HG03571 (cell line): ENCODE measurements around the gene IDH3B.
A peak's percentile ranks its signal among the peaks of the same experiment; 100 is the strongest.

Experiments used
- ATAC-seq: cut with Tn5 transposase; IDR thresholded peaks from one replicate; pipeline ENCODE4 v1.9.1; 2021; ENCODE audit not compliant: unreplicated experiment

The IDH3B gene

DNA sequence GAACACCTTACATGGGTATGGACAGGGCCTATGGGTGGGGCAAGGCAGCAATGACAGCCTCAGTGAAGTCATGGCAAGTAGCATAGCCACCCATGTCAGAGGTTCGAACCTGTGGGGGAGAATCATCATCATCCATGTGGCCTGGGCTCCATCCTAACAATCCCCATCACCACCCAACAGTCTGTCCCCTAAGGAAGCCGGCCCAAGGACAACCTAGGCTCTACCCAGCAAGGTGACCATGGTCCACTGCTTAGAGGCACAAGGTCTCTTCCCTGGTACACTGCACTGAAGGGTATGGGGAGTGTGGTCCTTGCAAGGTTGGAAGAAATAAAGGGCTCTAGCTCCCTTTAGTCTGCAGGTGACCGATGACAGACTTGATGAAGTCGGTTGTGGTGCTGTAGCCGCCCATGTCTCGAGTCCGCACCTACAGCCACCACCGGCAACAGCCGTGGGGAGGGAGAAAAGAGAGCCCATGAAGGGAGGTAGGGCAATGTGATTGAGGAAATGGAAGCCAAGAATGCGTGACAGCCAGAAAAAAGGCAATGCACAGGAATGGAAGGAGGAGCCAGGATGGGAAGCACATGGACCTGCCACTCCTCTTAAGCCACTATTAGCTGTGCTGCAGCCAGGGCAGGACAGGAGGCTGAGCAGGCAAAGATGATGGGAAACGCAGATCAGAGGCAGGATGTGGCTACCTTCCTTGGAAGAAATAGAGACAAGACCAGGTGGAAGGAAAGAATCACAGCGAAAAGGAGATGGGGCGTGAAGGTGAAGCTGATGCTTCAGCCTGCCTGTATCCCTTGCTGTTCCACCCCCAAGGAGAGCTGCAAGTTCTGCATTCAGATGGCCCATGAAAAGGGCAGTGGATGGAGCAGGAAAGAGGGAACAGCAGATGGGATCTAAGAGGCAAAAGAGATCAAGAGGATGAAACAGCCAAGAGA, 5.3 kb downstream of the IDH3B start:
- no peak for ATAC-seq

DNA sequence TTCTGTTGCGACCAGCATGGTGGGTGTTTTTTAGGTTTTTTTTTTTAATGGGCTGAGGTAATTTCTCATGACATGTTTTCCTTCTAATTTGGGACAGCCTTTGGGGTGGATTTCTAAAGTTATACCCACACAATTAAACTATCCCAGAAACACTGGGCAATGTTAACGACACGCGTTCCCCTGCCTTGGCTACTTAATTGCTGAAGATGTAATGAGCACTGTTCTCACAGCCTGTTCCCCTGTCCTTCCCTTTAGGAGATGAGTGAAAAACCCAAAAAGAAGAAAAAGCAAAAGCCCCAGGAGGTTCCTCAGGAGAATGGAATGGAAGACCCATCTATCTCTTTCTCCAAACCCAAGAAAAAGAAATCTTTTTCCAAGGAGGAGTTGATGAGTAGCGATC, 6.3 kb downstream of the IDH3B start:
- no peak for ATAC-seq

DNA sequence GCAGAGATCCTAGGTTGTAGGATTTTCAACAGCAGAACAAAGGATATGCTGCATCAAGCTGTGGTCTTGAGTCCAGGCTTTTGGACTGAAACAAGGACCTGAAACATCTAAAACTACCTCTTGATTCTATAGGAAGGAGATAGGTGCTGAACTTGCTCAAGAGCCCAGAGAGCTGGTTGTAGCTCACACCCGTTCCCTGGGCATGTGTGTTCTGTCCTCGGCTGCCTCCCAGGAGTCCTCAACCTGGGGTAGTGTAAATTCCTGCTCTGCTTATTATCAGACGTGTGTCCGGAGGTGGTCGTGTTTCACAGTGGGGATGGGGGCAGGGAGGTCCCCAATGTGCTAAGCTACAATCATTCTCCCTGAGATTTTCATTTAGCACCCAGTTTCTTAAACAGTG, 6.8 kb downstream of the IDH3B start:
- no peak for ATAC-seq

DNA sequence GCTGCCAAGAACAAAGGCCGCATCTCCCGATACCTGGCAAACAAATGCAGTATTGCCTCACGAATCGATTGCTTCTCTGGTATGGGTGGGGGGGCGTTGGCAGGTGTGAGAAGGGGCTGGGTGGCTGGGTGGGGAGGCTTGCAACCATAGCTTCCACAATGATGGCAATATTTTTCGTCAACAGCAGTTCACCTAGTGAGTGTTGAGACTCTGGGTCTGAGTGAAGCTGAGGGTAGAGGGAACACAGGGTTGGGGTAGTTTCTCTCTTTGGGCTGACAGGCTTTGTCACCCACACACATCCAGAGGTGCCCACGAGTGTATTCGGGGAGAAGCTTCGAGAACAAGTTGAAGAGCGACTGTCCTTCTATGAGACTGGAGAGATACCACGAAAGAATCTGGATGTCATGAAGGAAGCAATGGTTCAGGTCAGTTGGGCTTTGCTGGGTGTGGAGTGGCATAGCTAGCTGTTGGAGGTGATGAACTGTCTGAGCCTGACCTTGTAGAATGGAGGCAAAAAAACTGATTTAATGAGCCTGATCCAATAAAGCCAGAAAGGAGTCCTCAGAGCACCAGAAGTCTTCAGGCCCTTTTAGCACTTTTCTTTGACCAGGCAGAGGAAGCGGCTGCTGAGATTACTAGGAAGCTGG, 7.4 kb downstream of the IDH3B start:
- ATAC-seq = no peak

DNA sequence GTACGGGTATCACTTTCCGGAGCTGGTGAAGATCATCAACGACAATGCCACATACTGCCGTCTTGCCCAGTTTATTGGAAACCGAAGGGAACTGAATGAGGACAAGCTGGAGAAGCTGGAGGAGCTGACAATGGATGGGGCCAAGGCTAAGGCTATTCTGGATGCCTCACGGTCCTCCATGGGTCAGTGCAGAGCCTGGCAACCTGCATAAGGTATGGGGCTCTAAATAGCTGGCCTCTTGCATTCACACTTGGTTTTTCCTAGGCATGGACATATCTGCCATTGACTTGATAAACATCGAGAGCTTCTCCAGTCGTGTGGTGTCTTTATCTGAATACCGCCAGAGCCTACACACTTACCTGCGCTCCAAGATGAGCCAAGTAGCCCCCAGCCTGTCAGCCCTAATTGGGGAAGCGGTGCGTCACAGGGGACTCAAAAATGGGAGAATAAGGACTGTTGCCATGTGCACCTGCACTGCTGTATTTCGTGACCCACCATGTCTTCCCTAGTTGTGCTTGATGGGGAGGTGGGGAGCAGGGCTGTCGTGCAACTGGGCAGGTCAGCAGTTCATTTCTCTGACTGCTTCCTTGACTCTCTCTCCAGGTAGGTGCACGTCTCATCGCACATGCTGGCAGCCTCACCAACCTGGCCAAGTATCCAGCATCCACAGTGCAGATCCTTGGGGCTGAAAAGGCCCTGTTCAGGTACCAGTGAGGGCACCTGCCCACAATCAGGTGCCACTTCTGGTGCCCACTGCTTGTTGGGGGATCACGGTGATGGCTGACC, 8.5 kb downstream of the IDH3B start:
- no peak for ATAC-seq

DNA sequence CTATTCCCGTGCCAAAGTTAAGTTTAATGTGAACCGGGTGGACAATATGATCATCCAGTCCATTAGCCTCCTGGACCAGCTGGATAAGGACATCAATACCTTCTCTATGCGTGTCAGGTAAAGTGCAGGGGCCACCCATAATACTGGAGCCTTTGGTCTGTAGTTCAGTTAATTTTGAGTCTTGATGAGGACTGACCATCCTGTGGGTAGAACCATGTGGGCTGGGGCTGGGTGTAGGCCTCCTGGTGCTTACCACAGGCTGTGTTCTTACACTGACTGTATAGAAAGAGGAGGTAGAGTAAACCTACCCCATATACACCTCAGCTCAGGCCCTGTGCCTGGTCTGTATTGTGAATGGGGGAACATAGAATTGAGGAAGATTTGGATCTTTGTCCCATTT, 9.2 kb downstream of the IDH3B start:
- ATAC-seq = no peak

DNA sequence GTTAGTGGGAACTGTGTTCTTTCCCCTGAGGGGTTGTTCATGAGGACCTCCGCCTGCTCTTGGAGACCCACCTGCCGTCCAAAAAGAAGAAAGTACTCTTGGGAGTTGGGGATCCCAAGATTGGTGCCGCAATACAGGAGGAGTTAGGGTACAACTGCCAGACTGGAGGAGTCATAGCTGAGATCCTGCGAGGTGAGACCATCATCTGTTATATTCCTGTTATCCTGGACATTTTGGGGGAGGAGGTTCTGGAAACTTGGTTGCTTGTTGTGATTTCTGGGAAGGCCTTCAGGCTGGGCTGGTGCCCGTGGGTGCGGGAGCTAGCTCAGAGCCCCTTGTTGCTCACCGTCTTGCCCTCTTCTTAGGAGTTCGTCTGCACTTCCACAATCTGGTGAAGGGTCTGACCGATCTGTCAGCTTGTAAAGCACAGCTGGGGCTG, 9.6 kb downstream of the IDH3B start:
- ATAC-seq = no peak

DNA sequence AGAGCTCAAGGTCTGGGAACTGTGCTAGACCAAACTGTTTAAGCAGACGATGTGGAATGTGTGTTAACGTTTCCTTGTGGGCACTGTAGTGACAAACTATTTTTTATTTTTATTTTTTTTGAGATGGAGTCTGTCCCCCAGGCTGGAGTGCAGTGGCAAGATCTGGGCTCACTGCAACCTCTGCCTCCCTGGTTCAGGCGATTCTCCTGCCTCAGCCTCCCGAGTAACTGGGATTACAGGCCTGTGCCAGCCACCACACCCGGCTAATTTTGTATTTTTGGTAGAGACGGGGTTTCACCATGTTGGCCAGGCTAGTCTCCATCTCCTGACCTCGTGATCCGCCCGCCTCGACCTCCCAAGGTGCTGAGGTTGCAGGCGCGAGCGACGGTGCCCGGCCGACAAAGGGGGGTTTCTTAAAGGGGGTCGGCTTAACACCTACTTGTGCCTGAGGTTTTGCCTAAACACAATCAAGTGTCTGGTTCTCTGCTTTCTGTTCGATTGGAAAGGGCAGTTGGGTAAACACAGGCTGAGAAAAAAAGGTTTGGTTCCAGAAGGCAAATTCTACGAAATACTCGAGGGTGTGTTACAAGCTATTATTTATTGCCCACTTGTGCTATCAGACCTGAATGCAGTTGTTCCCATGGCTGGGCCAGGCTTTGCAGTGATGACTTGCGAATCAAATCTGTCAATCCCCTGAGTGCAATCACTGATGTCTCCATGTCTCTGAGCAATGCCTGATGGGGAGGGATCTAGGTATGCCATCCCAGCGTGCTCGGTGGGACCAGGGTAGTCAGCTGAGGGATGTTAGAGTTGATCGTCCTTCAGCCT, 10.2 kb downstream of the IDH3B start:
- ATAC-seq = no peak

DNA sequence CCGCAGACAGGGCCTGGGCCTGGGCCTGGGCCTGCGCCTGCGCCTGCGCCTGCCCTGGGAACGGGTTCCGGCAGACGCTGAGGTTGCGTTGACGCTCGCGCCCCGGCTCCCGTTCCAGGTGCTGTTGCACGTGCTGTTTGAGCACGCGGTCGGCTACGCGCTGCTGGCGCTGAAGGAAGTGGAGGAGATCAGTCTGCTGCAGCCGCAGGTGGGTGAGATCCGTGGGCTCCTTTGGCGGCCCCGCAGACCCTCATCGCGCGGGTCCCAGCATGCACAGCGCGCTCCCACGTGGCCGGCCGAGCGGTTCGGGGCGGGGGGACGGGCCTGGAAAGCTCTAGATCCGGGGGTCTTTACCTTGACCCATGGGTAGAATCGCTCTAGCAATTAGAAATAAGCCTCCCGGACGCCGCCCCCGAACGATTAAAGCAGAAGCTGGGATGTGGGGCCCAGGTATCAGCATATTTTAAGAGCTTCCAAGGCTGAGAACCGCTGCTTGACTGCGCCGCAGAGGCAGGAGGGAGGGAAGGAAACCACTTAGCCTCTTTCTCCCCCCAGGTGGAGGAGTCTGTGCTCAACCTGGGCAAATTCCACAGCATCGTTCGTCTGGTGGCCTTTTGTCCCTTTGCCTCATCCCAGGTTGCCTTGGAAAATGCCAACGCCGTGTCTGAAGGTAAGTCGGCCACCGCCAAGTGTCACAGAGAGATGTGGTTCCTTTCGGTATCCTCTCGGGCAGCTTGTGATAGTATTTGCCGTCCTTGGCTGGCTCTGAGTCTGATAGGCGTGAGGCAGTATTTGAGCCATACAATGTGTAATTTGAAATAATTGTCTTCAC, 11.1 kb downstream of the IDH3B start:
- ATAC-seq = peak; percentile 41

DNA sequence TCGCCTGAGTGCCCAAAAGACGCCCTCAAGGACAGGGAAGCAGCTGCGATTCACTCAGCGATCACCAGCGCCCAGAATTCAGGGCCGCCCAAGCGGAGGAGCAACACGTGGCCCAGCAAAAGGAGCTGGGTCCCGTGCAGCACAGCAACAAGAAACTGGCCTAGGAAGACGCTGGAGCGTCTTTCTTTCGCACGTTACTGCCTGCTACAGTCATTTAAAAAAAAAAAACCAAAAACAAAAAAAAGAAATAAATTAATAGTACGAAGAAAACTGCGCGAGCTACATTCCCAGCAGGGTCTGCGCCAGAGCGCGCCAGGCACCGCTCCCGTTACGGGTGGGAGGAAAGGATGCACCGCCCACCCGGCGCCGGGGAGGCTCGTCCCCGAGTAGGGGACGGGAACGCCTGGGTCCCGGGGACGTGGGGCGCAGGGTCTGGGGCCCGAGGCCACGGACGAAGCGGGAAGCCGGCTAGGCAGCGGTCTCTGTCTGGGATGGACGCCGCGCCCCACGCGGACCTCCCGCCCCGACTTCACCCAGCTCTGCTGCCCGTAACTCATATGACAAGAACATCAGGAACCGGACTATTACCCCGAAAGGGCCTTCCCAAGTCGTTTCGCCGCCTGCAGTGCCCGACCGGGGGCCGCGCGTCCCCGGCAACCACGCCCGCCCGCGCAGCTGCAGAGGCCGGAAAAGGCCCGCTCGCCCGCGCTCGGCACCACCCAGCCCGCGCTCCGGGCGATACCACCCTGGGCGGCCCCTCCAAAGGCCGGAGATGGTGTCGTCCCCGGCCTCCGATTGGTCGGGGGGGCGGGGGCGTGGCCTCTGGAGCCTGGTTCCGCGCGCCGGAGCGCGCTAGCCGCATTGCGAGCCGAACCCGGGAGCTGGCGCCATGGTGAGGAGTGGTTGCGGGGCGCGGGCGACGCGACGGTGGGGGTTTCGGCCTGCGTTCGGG, 12.0 kb downstream of the IDH3B start, which contains the start of gene NOP56:
Gene NOP56, plus strand, starts transcription at position 861 of the 952 bp plus-strand sequence. Its CDS starts 29 bp downstream, at position 890.
- ATAC-seq = peak; percentile 88

DNA sequence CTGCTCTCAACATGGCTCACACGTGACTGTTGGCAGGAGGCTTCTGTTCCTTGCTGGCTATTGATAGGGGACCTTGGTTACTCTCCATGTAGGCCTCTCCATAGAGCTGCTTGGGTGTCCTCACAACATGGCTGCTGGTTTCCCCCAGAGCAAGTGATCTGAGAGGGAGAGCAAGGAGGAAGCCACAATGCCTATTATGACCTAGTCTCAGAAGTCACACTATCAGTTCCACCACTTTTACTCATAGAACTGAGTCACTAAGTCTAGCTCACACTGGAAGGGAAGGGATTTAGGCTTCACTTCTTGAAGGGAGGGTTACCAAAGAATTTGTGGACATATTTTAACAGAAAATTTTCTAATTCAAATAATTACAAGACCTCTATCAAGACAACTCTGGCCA, 20.3 kb downstream of the IDH3B start:
- ATAC-seq = no peak

DNA sequence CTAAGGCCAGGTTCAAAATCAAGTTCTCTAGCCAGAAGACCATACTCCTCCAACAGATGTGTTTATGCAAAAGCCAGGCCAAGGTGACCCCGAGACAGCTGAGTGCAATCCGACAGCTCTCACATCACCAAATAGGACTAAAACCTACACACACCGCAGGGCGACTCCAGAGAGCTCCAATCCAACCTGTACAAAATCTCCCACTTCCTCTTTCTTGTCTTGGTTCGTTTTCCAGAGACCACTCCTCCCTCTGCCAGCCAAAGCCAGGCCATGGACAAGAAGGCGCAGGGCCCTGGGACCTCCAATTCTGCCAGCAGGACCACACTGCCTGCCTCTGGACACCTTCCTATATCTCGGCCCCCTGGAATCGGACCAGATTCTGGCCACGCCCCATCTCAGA, 23.1 kb downstream of the IDH3B start:
- ATAC-seq = no peak

DNA sequence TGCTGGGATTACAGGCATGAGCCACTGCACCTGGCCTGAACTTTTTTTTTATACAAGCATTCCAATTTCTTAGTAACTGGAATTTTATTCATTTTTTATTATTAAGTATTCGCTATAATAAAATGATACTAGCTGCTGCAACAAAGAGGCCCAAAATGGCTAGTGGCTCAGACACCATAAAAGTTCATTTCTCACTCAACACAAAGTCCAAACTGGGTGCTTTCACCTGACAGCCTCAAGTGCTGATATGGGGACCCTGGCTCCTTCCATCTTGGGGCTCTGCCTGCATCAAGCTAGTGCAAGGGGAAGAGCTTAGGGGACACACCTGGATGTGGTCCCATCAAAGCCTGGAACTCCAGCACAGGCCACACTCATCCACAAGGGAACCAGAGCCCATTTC, 23.8 kb downstream of the IDH3B start:
- ATAC-seq = no peak

DNA sequence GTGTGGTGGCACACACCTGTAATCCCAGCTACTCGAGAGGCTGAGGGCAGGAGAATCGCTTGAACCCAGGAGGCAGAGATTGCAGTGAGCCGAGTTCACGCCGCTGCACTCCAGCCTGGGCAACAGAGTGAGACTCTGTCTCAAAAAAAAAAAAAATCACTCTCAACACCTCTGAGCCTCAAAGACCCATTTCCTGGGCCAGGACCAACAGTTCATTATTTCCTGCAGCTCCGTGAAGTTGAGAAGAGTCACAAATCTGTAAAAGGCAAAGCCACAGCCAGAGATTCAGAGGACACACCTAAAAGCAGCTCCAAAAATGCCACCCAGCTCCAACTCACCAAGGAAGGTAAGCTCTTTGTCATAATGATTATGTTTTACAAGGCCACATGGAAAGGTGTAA, 26.8 kb downstream of the IDH3B start:
- ATAC-seq = no peak

DNA sequence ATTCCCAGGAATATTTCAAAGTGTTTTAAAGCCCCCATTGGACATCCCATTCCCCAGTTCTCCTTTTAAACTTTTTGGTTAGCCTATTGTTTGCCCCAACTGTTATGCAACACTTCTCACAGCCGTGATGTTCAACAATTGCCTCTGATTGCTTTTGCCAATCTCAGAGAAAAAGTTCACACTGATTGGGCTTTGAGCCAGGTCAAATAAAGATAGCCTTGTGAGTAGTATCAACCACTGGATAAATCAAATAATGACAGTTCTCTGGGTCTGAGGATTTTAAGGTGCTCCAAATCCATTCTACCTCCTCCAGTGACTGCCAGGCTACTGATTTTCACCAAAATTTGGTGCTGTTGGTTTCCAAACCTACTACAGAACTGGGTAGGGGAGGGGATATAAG, 30.6 kb downstream of the IDH3B start:
- no peak for ATAC-seq

DNA sequence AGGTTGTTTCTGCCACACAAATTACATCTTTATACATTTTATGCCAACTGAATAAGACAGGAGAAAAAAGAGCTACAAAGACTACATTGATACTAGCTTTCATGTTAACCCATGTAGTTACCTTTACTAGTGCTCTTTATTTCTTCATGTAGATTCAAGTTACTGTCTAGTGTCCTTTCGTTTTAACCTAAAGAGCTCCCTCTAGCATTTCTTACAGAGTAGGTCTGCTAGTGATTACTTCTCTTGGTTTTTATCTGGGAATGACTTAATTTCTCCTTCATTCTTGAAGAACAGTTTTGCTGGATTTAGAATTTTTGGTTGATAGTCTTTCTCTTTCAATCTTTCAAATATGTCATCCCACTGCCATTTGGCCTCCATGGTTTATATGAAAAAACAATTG, 32.8 kb downstream of the IDH3B start:
- ATAC-seq = no peak

DNA sequence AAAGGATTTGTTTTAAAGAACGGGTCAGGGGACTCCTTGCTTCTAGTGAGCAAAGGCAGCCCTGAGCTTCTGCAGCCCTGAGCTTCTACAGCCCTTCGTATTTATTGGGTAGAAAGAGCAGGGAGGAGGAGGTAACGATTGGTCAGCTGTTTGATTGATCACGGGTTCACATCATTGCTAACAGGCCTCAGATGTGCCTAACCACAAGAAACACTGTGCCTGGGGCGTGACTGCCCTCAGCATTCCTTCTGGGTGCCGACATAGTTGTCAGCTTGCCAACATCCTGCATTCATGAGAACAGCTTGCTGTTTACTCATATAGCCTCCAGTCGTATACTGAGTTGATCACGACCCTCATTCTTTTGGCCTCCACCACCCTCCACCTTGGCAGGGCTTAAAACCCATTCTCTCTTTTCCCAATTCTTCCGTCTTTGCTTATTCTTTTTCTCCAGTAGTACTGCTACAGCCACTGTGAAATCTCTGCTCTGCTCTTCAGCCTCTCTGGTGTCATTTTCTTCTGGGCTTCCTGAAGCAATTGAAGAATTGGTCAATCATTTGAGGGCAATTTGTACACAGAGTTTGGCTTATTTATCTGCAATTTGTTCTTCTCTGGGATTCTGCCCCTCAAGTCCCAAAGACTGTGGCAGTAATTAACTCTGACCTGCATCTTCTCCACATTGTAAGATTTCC, 37.0 kb downstream of the IDH3B start:
- no peak for ATAC-seq

DNA sequence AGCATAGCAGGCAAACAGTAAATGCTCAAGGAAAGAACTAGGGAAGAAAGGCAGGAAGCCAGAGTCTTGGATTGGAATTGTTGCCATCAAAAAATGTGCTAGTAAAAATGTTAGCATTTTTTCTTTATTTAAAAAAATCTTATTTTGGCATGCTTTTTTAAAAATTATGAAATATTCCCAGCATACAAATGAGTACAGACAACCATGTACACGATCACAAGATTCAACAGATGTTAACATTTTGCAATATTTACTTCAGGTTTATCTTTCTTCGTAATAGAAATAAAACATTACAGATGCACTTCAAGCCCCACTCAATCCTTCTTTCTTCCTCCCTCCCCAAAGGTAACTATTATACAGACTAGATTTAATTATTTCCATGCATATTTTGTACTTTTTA, 39.0 kb downstream of the IDH3B start:
- no peak for ATAC-seq
